GM21367 (cell line): ENCODE results near the gene CLTA.
A peak's percentile ranks its signal among the peaks of the same experiment; 100 is the strongest.

Source experiments
- ATAC-seq: cut with Tn5 transposase; IDR thresholded peaks from one replicate; pipeline ENCODE4 v1.9.1; 2021; ENCODE audit not compliant: unreplicated experiment

The CLTA gene

GRCh38 chr9:36190388-36191289 is at the start of gene CLTA:
CLTA (plus strand) TSS chr9:36190921; CDS start chr9:36191057, 136 bp downstream.
- ATAC-seq: peak; percentile 95

- no peak for ATAC-seq
These were observed 49.4 kb upstream of the CLTA start for GRCh38 chr9:36141288-36141687.

GRCh38 chr9:36141761-36142160 is 49.0 kb upstream of the CLTA start:
- ATAC-seq: no peak

GRCh38 chr9:36142510-36143244 is 48.0 kb upstream of the CLTA start:
- ATAC-seq: no peak

- ATAC-seq: no peak
These were observed 47.5 kb upstream of the CLTA start for GRCh38 chr9:36143245-36143641.

- no peak for ATAC-seq
These were observed 46.1 kb upstream of the CLTA start for GRCh38 chr9:36144309-36145232.

GRCh38 chr9:36145970-36146369 is 44.8 kb upstream of the CLTA start:
- ATAC-seq: no peak

GRCh38 chr9:36146651-36147050 is 44.1 kb upstream of the CLTA start:
- no peak for ATAC-seq

- ATAC-seq: no peak
These were observed 43.1 kb upstream of the CLTA start for GRCh38 chr9:36147441-36148175.

- no peak for ATAC-seq
These were observed 42.2 kb upstream of the CLTA start for GRCh38 chr9:36148311-36149051.

GRCh38 chr9:36149197-36149596 is 41.5 kb upstream of the CLTA start:
- no peak for ATAC-seq

GRCh38 chr9:36150574-36151315 is 40.0 kb upstream of the CLTA start:
- ATAC-seq: no peak

GRCh38 chr9:36151316-36152210 is 39.2 kb upstream of the CLTA start:
- ATAC-seq: peak; percentile 72

GRCh38 chr9:36152741-36153438 is 37.8 kb upstream of the CLTA start:
- no peak for ATAC-seq

- ATAC-seq: no peak
These were observed 37.0 kb upstream of the CLTA start for GRCh38 chr9:36153746-36154145.

- ATAC-seq: no peak
These were observed 36.3 kb upstream of the CLTA start for GRCh38 chr9:36154331-36154952.

- ATAC-seq: no peak
These were observed 34.6 kb upstream of the CLTA start for GRCh38 chr9:36156116-36156515.
